Myocyte (in vitro differentiated cells): ENCODE measurements around the gene CD96. TPM values are rescaled to one million over a fixed set of nuclear protein-coding genes. Genes with fewer than 3 reads are reported as not detected.

Experiments used
- DNase-seq: peaks from one replicate; pipeline ENCODE4 v3.0.0-alpha.2; 2012; ENCODE audit warnings: low read depth
- total RNA-seq: library from RNA; depleted of rRNA; stranded (reverse); fragments of >200 nt; gene quantifications from 2 replicates; pipeline ENCODE4 v1.2.3, GENCODE V29; 2014

The CD96 gene
- total RNA-seq, 1 donor from 2014 or later: 0.08 TPM

- no peak for DNase-seq
Observed at GRCh38 chr3:111593666-111594065, 51.7 kb downstream of the CD96 start.

GRCh38 chr3:111594205-111594604 is 52.2 kb downstream of the CD96 start:
- peak; percentile 28 for DNase-seq

GRCh38 chr3:111594781-111595180 is 52.8 kb downstream of the CD96 start:
- no peak for DNase-seq

- DNase-seq: no peak
Observed at GRCh38 chr3:111595232-111595631, 53.2 kb downstream of the CD96 start, which contains the start of gene ZBED2. Gene ZBED2 (minus strand): TSS chr3:111595346. CDS start chr3:111594201, 1,145 bp downstream.

GRCh38 chr3:111596328-111596727 is 54.3 kb downstream of the CD96 start:
- no peak for DNase-seq

- DNase-seq: no peak
Observed at GRCh38 chr3:111598139-111598538, 56.1 kb downstream of the CD96 start.

- DNase-seq: no peak
Observed at GRCh38 chr3:111598552-111598951, 56.6 kb downstream of the CD96 start.

- no peak for DNase-seq
Observed at GRCh38 chr3:111601810-111602209, 59.8 kb downstream of the CD96 start.

GRCh38 chr3:111603679-111604078 is 61.7 kb downstream of the CD96 start:
- no peak for DNase-seq

GRCh38 chr3:111604119-111604518 is 62.1 kb downstream of the CD96 start:
- DNase-seq: no peak

- no peak for DNase-seq
Observed at GRCh38 chr3:111605018-111605417, 63.0 kb downstream of the CD96 start.

GRCh38 chr3:111605493-111605892 is 63.5 kb downstream of the CD96 start:
- no peak for DNase-seq

- DNase-seq: no peak
Observed at GRCh38 chr3:111607240-111607920, 65.4 kb downstream of the CD96 start.

GRCh38 chr3:111608383-111608782 is 66.4 kb downstream of the CD96 start:
- DNase-seq: no peak

- DNase-seq: no peak
Observed at GRCh38 chr3:111609700-111610099, 67.7 kb downstream of the CD96 start.

GRCh38 chr3:111610189-111610588 is 68.2 kb downstream of the CD96 start:
- no peak for DNase-seq

- DNase-seq: no peak
Observed at GRCh38 chr3:111610612-111611054, 68.6 kb downstream of the CD96 start.

- DNase-seq: no peak
Observed at GRCh38 chr3:111613294-111613693, 71.3 kb downstream of the CD96 start.

GRCh38 chr3:111615880-111616279 is 73.9 kb downstream of the CD96 start:
- DNase-seq: no peak

- DNase-seq: peak; percentile 70
Observed at GRCh38 chr3:111616417-111617105, 74.6 kb downstream of the CD96 start.

GRCh38 chr3:111617406-111617805 is 75.4 kb downstream of the CD96 start:
- no peak for DNase-seq

- DNase-seq: peak; percentile 28
Observed at GRCh38 chr3:111617912-111618601, 76.1 kb downstream of the CD96 start.
